GM12872 (cell line): Measurements from ENCODE around the gene FYN.

Source experiments
- CTCF ChIP-seq: IDR thresholded peaks from 3 replicates; pipeline ENCODE4 v1.5.1; 2011; ENCODE audit warnings: low read depth, mild to moderate bottlenecking, low read length, moderate library complexity; ENCODE audit not compliant: insufficient read depth

FYN gene

GRCh38 chr6:111699123-111699522 lies 174.1 kb downstream of the FYN start:
- no peak for TF ChIP-seq CTCF

GRCh38 chr6:111696814-111697213 lies 176.4 kb downstream of the FYN start:
- TF ChIP-seq CTCF, result no peak

DNA sequence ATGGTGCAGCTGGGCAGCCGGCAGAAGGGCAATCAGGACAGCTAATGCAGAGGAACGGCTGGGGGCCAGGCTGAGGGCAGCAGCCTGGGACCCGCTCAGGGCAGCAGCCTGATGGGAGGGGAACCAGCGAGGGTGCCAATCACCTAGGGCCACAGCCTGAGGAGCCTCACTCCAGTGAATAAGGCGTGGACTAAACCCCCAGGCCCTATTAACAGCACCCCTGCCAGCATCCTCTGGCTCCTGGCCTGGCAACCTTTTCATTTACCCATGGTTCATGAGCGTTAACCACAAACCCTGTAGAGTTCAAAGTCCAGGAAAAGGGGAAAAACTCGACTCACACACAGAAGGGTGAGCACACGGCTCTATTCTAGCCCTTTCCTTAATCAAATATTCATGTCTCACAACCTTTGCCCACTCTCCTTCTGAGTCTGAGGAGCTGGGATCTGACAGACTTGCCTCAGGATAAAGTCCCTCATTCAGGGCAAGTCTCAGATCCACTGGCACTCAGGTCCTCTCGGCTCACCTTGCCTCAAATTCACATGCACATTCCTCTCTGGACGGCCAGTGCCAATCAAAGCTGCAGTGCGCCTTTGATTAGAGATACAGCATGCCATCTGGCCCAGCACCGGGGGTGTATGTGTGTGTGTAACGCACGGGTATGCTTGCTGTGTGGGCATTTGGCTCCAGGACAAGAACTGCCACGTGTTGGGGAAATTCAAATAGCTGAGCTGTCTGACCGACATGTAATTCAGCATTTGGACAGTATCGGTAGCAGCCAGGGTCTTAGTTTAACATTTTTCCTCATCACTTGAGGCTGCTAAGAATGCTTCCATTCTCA lies 180.7 kb downstream of the FYN start:
- TF ChIP-seq CTCF, result no peak

GRCh38 chr6:111691345-111692225 lies 181.7 kb downstream of the FYN start:
- TF ChIP-seq CTCF, result no peak

DNA sequence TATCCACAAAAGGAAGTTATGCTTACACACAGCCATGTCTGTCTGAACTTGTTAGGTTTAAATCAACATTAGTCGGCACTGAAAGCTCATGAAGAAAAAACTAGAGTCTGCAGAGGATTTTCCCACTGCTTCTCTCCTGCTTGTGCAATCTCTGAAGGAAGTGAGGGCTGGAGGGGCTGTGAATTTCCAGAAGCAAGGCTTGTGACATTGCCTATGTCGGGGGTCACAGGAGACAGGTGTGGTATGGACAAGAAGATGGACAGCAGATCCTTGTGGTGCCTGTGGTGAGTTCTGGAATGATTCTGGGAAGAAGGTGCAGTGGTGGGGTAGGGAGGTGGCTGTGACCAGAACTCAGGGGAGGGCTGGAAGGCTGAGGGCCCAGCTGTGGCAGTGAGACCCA lies 183.3 kb downstream of the FYN start:
- TF ChIP-seq CTCF, result no peak

GRCh38 chr6:111689419-111689818 lies 183.8 kb downstream of the FYN start:
- TF ChIP-seq CTCF, result no peak

DNA sequence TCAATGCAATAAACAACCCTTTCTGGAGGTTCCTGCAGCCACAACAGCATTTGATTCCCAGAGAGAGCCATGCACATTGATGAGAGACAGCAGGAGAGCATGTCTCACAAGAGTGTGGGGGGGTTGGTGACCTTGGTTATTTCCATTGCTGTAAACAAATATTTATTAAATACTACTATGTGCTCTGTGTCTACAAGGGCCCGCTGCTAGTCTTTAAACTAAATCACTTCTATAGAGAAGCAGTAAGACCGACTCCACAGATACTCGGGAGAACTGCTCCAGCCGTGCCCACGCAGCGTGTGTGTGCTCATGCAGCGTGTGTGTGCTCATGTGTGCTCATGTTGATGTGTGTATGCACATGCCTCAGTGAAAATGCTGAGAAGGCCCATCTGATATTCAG lies 184.9 kb downstream of the FYN start:
- TF ChIP-seq CTCF, result no peak
